WTC11 (cell line): ENCODE results near the gene ANKRD50. TPM values are rescaled to one million over a fixed set of nuclear protein-coding genes. Genes with fewer than 3 reads are reported as not detected.

Experiments used
- ATAC-seq: fragments of 200-7000 bp; cut with Tn5 transposase; 2 replicates; pipeline ENCODE4 v1.10.0; 2021; ENCODE audit warnings: mild to moderate bottlenecking, moderate library complexity
- CTCF ChIA-PET: fragments of 300-600 bp; sonication (Branson Sonifier 250); formaldehyde crosslinking; loops from one replicate; lab custom pipeline; 2021; ENCODE audit warnings: antibody characterized with exemption; lab: Charles Lee
- POLR2A ChIA-PET: fragments of 350-600 bp; sonication (Branson Sonifier 250); formaldehyde crosslinking; loops from one replicate; lab custom pipeline; 2021; ENCODE audit warnings: antibody characterized with exemption; lab: Charles Lee
- DNase-seq: peaks from one replicate; pipeline ENCODE4 v3.0.0; 2021; ENCODE audit warnings: low spot score
- H3K27ac Mint-ChIP-seq: 2 replicates; pipeline ENCODE4 v1.8.0; 2021; ENCODE audit warnings: mixed read lengths
- H3K27me3 Mint-ChIP-seq: 2 replicates; pipeline ENCODE4 v1.8.0; 2021; ENCODE audit warnings: low read depth, mild to moderate bottlenecking, moderate library complexity, mixed read lengths
- H3K36me3 Mint-ChIP-seq: 2 replicates; pipeline ENCODE4 v1.8.0; 2021; ENCODE audit warnings: mixed read lengths
- H3K4me1 Mint-ChIP-seq: 2 replicates; pipeline ENCODE4 v1.8.0; 2022; ENCODE audit warnings: mixed read lengths
- H3K4me3 Mint-ChIP-seq: 2 replicates; pipeline ENCODE4 v1.8.0; 2021; ENCODE audit warnings: mild to moderate bottlenecking, moderate library complexity, mixed read lengths
- H3K9me3 Mint-ChIP-seq: 2 replicates; pipeline ENCODE4 v1.8.0; 2021; ENCODE audit warnings: mixed read lengths
- ATF1 ChIP-seq: sonication (generic); formaldehyde crosslinking; IDR thresholded peaks from 2 replicates; pipeline ENCODE4 v1.8.1; 2023; ENCODE audit warnings: mild to moderate bottlenecking, moderate library complexity, missing genetic modification reagents
- CBFB ChIP-seq: sonication (generic); formaldehyde crosslinking; IDR thresholded peaks from 2 replicates; pipeline ENCODE4 v1.8.1; 2022; ENCODE audit warnings: mild to moderate bottlenecking, low read depth, missing genetic modification reagents
- CTCF ChIP-seq: fragments of 200-600 bp; IDR thresholded peaks from 2 replicates; pipeline ENCODE4 v1.8.0; 2022; ENCODE audit warnings: antibody characterized with exemption
- MXD4 ChIP-seq: fragments of 250-450 bp; sonication (Bioruptor Pico); IDR thresholded peaks from 2 replicates; pipeline ENCODE4 v1.8.0; 2021; ENCODE audit warnings: mild to moderate bottlenecking, moderate library complexity, borderline replicate concordance
- MYBL2 ChIP-seq: sonication (generic); formaldehyde crosslinking; IDR thresholded peaks from 2 replicates; pipeline ENCODE4 v1.8.1; 2023; ENCODE audit warnings: mild to moderate bottlenecking, moderate library complexity, missing genetic modification reagents
- NFYB ChIP-seq: sonication (generic); formaldehyde crosslinking; conservative IDR thresholded peaks from 2 replicates; pipeline ENCODE4 v1.8.0; 2022; ENCODE audit warnings: low read depth, missing genetic modification reagents
- PRDM15 ChIP-seq: sonication (generic); formaldehyde crosslinking; IDR thresholded peaks from 2 replicates; pipeline ENCODE4 v1.8.0; 2022; ENCODE audit warnings: missing genetic modification reagents
- SMAD3 ChIP-seq: sonication (generic); formaldehyde crosslinking; IDR thresholded peaks from 2 replicates; pipeline ENCODE4 v1.8.0; 2022; ENCODE audit warnings: missing genetic modification reagents, mild to moderate bottlenecking, borderline replicate concordance
- SMAD4 ChIP-seq: sonication (generic); formaldehyde crosslinking; IDR thresholded peaks from 2 replicates; pipeline ENCODE4 v1.8.0; 2022; ENCODE audit warnings: mild to moderate bottlenecking, missing genetic modification reagents
- TEAD1 ChIP-seq: sonication (generic); formaldehyde crosslinking; IDR thresholded peaks from 2 replicates; pipeline ENCODE4 v1.8.0; 2022; ENCODE audit warnings: mild to moderate bottlenecking, missing genetic modification reagents
- TEAD4 ChIP-seq: sonication (generic); formaldehyde crosslinking; IDR thresholded peaks from 2 replicates; pipeline ENCODE4 v1.8.0; 2022; ENCODE audit warnings: mild to moderate bottlenecking, missing genetic modification reagents
- ZBTB21 ChIP-seq: sonication (generic); formaldehyde crosslinking; IDR thresholded peaks from 2 replicates; pipeline ENCODE4 v1.8.1; 2023; ENCODE audit warnings: mild to moderate bottlenecking, missing genetic modification reagents, borderline replicate concordance
- ZBTB43 ChIP-seq: sonication (generic); formaldehyde crosslinking; IDR thresholded peaks from 2 replicates; pipeline ENCODE4 v1.8.1; 2023; ENCODE audit warnings: mild to moderate bottlenecking, missing genetic modification reagents
- ZMAT4 ChIP-seq: fragments of 250-450 bp; sonication (Bioruptor Pico); IDR thresholded peaks from 2 replicates; pipeline ENCODE4 v1.9.0; 2021; ENCODE audit warnings: mild to moderate bottlenecking
- ZNF121 ChIP-seq: sonication (generic); formaldehyde crosslinking; IDR thresholded peaks from 2 replicates; pipeline ENCODE4 v1.8.0; 2023; ENCODE audit warnings: missing genetic modification reagents
- ZNF317 ChIP-seq: sonication (generic); formaldehyde crosslinking; IDR thresholded peaks from 2 replicates; pipeline ENCODE4 v1.8.1; 2023; ENCODE audit warnings: low read depth, mild to moderate bottlenecking, moderate library complexity, missing genetic modification reagents, borderline replicate concordance
- total RNA-seq: library from RNA; stranded (reverse); gene quantifications from 3 replicates; pipeline ENCODE4 v1.2.3, GENCODE V29; 2021
- TF ChIP-seq, protein P1 (sequence below): sonication (generic); formaldehyde crosslinking; conservative IDR thresholded peaks from 2 replicates; pipeline ENCODE4 v1.8.1; 2023; ENCODE audit warnings: mild to moderate bottlenecking, low read depth, missing genetic modification reagents, moderate library complexity

ANKRD50 gene
- total RNA-seq, 1 experiment from 2014 or later, result 18.4 TPM

- TF ChIP-seq PRDM15 (no peak), ZNF317 (CRISPR knock-in tag) (no peak), MXD4 (CRISPR knock-in tag) (no peak), ZBTB43 (CRISPR knock-in tag) (no peak)
- TF ChIP-seq, all 79 proteins: peak for 0
Measured at GRCh38 chr4:124726269-124726668, 13.7 kb upstream of the ANKRD50 start (continued).

DNA sequence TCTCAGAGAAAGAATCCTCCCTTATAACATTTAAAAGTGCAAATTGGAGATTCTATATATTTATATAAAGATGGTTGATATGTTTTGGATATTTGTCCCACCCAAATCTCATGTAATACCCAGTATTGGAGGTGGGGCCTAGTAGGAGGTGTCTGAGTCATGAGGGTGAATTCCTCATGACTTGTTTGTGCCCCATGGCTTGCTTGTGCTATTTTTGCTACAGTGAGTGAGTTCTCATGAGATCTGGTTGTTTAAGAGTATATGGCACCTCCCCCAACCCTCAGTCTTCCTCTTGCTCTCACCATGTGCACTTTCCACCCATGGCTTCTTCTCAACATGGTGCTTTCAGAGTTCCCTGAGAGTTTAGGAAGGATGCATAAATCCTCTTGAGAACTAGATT is 9.5 kb upstream of the ANKRD50 start:
- H3K4me1 Mint-ChIP-seq, result no peaks in the 10 kb centered on the region
- ATAC-seq (no peak), DNase-seq (no peak)
- 0 out of 2 replicates have a peak, but pooled peaks cover 3% of the 10 kb centered on the region for H3K36me3 Mint-ChIP-seq
- peaks cover 4% of the 10 kb centered on the region; the same call in 1 of the 2 replicates for H3K9me3 Mint-ChIP-seq
- H3K27ac Mint-ChIP-seq, result no peak overlapping the region
- ChIA-PET CTCF (no interaction called here), POLR2A (no interaction called here)
- TF ChIP-seq NFYB (CRISPR knock-in tag) (no peak), SMAD3 (CRISPR knock-in tag) (no peak), TEAD1 (no peak), SMAD4 (CRISPR knock-in tag) (no peak), TEAD4 (CRISPR knock-in tag) (no peak), ATF1 (CRISPR knock-in tag) (no peak), MYBL2 (CRISPR knock-in tag) (no peak)
- TF ChIP-seq, protein P1, sequence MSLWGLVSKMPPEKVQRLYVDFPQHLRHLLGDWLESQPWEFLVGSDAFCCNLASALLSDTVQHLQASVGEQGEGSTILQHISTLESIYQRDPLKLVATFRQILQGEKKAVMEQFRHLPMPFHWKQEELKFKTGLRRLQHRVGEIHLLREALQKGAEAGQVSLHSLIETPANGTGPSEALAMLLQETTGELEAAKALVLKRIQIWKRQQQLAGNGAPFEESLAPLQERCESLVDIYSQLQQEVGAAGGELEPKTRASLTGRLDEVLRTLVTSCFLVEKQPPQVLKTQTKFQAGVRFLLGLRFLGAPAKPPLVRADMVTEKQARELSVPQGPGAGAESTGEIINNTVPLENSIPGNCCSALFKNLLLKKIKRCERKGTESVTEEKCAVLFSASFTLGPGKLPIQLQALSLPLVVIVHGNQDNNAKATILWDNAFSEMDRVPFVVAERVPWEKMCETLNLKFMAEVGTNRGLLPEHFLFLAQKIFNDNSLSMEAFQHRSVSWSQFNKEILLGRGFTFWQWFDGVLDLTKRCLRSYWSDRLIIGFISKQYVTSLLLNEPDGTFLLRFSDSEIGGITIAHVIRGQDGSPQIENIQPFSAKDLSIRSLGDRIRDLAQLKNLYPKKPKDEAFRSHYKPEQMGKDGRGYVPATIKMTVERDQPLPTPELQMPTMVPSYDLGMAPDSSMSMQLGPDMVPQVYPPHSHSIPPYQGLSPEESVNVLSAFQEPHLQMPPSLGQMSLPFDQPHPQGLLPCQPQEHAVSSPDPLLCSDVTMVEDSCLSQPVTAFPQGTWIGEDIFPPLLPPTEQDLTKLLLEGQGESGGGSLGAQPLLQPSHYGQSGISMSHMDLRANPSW (CRISPR knock-in tag), result no peak
- no peaks in the 10 kb centered on the region for H3K27me3 Mint-ChIP-seq
- no peak overlapping the region for H3K4me3 Mint-ChIP-seq

GRCh38 chr4:124717101-124717500 is 4.6 kb upstream of the ANKRD50 start:
- Mint-ChIP-seq H3K36me3 (0 out of 2 replicates have a peak, but pooled peaks cover 3% of the 10 kb centered on the region), H3K4me1 (peaks cover 14% of the 10 kb centered on the region), H3K27ac (no peak overlapping the region), H3K4me3 (no peak overlapping the region), H3K27me3 (no peaks in the 10 kb centered on the region), H3K9me3 (no peaks in the 10 kb centered on the region)
- POLR2A ChIA-PET, result no interaction called here
- no peak for ATAC-seq
- CTCF ChIA-PET, result no interaction called here
- no peak for DNase-seq
- TF ChIP-seq CBFB (CRISPR knock-in tag), result no peak
- TF ChIP-seq CTCF, result no peak
- no peak for TF ChIP-seq ZBTB21 (CRISPR knock-in tag)
- TF ChIP-seq ZNF121 (CRISPR knock-in tag), result no peak
- TF ChIP-seq MYBL2 (CRISPR knock-in tag), result no peak
- TF ChIP-seq, protein P1 (CRISPR knock-in tag), result no peak
- TF ChIP-seq ZMAT4 (CRISPR knock-in tag), result no peak
